NCI-H2107 treated with DMSO at 0.1 percent for 48 hours (cell line): ENCODE data around the gene ATAD1.
"Not testable (repeated sequence)": the region's sequence is repeated elsewhere in the genome, so short reads cannot be mapped to it uniquely, and the experiment has no call there.

Experiments
- DNase-seq: peaks from one replicate; lab custom pipeline; 2025; ENCODE audit not compliant: unreplicated experiment; lab: John Stamatoyannopoulos, UW

Gene ATAD1, protein sequence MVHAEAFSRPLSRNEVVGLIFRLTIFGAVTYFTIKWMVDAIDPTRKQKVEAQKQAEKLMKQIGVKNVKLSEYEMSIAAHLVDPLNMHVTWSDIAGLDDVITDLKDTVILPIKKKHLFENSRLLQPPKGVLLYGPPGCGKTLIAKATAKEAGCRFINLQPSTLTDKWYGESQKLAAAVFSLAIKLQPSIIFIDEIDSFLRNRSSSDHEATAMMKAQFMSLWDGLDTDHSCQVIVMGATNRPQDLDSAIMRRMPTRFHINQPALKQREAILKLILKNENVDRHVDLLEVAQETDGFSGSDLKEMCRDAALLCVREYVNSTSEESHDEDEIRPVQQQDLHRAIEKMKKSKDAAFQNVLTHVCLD

GRCh38 chr10:87817609-87818504 is at the start of gene ATAD1:
ATAD1 (minus strand) TSS chr10:87818226; CDS start chr10:87814599, 3,627 bp downstream.
- peak; percentile 33 for DNase-seq

GRCh38 chr10:87867453-87867852 is 49.4 kb upstream of the ATAD1 start:
- DNase-seq = no peak

DNA sequence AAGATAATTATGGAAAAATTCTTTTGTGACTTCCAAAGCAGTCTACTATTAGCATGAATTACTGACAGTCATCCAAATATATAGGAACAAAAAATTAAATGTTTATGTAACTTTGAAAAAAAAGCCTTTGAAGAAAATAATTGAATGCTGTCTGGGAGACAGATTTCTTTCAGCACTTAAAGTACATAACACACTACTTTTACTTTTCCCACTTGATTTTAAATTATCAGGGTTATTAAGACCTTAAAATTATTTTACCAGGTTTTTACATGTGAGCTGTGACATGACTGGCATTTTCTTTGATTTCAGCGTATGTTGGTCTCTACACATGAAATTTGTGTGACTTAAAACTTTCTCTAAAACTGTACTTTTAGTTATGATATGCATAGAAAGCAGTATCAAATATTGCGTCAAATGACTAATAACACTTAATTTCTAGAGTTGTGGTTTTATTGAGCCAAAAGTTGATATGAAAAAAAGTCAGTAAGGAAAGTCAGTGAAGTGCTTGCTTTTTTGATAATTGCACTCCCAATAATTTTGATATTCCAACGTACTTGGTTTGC is 48.5 kb upstream of the ATAD1 start:
- no peak for DNase-seq

- no peak for DNase-seq
Measured at GRCh38 chr10:87865241-87865881, 47.3 kb upstream of the ATAD1 start.

- no peak for DNase-seq
Measured at GRCh38 chr10:87864496-87865059, 46.6 kb upstream of the ATAD1 start.

DNA sequence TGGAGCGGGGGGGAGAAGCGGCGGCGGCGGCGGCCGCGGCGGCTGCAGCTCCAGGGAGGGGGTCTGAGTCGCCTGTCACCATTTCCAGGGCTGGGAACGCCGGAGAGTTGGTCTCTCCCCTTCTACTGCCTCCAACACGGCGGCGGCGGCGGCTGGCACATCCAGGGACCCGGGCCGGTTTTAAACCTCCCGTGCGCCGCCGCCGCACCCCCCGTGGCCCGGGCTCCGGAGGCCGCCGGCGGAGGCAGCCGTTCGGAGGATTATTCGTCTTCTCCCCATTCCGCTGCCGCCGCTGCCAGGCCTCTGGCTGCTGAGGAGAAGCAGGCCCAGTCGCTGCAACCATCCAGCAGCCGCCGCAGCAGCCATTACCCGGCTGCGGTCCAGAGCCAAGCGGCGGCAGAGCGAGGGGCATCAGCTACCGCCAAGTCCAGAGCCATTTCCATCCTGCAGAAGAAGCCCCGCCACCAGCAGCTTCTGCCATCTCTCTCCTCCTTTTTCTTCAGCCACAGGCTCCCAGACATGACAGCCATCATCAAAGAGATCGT is 46.0 kb upstream of the ATAD1 start:
- DNase-seq = not testable (repeated sequence)

DNA sequence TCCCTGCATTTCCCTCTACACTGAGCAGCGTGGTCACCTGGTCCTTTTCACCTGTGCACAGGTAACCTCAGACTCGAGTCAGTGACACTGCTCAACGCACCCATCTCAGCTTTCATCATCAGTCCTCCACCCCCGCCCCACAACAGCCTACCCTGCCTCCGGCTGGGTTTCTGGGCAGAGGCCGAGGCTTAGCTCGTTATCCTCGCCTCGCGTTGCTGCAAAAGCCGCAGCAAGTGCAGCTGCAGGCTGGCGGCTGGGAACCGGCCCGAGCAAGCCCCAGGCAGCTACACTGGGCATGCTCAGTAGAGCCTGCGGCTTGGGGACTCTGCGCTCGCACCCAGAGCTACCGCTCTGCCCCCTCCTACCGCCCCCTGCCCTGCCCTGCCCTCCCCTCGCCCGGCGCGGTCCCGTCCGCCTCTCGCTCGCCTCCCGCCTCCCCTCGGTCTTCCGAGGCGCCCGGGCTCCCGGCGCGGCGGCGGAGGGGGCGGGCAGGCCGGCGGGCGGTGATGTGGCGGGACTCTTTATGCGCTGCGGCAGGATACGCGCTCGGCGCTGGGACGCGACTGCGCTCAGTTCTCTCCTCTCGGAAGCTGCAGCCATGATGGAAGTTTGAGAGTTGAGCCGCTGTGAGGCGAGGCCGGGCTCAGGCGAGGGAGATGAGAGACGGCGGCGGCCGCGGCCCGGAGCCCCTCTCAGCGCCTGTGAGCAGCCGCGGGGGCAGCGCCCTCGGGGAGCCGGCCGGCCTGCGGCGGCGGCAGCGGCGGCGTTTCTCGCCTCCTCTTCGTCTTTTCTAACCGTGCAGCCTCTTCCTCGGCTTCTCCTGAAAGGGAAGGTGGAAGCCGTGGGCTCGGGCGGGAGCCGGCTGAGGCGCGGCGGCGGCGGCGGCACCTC is 45.3 kb upstream of the ATAD1 start, which contains the start of the genes KLLN and PTEN:
TSS of gene KLLN (minus strand) at position 481 of the 891 bp plus-strand sequence. CDS start 1,046 bp downstream, outside the sequence.
TSS of gene PTEN (plus strand) at position 573 of the 891 bp plus-strand sequence. CDS start 845 bp downstream, outside the sequence.
- peak; percentile 52 for DNase-seq

GRCh38 chr10:87862679-87863052 is 44.6 kb upstream of the ATAD1 start:
- DNase-seq = no peak

GRCh38 chr10:87861953-87862678 is 44.1 kb upstream of the ATAD1 start:
- peak; percentile 74 for DNase-seq

GRCh38 chr10:87861566-87861952 is 43.5 kb upstream of the ATAD1 start:
- DNase-seq = no peak

DNA sequence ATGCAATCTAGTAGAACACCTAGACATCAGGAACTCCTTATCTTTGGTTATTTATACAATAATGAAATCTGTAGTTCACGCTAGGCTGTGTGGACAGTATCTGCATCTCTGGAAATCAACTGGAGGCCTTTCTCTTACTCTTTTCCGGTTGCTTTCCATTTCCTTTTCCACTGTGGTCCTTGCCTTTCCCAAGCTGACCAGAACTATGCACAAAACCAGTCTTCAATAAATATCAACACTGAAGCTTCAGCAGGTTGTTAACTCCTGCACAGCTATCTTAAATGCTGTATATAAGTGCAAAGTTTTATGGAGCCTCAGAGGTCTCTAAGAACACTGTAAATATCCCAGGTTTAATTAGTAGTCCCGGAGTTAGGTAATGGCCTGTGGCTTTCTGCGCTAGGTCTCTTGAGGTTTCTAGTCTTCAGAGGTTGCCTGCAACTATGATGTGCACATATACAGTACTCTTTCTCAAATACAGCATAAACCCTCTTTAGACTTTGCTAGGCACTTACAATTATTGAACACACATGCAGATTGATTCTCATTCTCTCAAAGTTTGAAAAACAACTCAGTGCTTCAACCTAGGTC is 42.9 kb upstream of the ATAD1 start:
- no peak for DNase-seq

GRCh38 chr10:87860156-87860795 is 42.2 kb upstream of the ATAD1 start:
- DNase-seq = peak; percentile 41

- DNase-seq = not testable (repeated sequence)
Measured at GRCh38 chr10:87855665-87856064, 37.6 kb upstream of the ATAD1 start.

- DNase-seq = not testable (repeated sequence)
Measured at GRCh38 chr10:87855247-87855646, 37.2 kb upstream of the ATAD1 start.

DNA sequence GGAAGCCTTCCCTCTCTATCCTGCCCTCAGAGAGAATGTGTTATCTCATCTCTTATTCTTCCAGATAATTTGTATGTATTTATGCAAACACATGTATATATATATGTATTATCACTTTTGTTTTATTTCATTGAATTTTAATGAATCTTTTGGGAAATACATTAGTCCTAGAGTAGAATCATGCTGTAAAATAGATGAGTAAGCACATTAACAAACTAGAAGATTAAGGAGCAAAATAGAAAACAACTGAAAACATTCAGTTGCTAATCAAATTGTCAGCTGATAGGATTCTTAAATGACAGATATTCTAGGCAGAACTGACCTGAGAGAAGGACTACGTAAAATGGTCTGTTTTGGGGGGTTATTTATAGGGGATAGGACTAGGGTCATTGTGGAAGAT is 34.1 kb upstream of the ATAD1 start:
- no peak for DNase-seq

DNA sequence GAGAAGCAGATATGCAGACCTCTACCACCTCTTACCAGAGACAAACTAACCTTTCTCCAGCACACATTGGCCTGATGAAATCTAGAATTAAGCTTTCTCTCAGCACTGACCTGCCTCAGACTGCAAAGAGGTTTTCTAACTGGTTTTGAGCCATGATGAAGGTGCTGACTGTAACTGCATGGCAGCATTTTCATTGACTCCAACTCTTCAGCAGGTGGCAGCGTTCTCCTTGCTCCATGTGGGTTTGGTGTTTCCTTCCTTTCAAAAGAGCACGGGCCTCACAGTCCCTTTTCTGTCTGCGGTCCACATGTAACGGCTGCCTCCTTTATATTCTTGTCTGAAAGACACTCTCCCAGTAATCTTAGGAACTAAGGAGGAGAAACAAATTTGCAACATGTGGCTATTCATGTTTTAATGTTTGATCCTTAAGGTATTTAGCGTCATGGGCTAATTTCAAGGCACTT is 32.7 kb upstream of the ATAD1 start:
- DNase-seq = peak; percentile 50

- no peak for DNase-seq
Measured at GRCh38 chr10:87849001-87849400, 31.0 kb upstream of the ATAD1 start.

GRCh38 chr10:87847550-87847949 is 29.5 kb upstream of the ATAD1 start:
- no peak for DNase-seq
